ENCODE data around the gene UNC5C.

Gene UNC5C

GRCh38 chr4:95272797-95273196 lies 276.0 kb downstream of the UNC5C start:
- ATAC-seq (replicated peaks; ENCODE audit: extremely low read depth, poor library complexity, severe bottlenecking) (no peak), DNase-seq (ENCODE audit: low spot score in 2 of 2) (no peak)
- H3K4me1 Mint-ChIP-seq: no peaks in the 10 kb centered on the region
- no peaks in the 10 kb centered on the region for H3K9me3 Mint-ChIP-seq
- H3K36me3 Mint-ChIP-seq (ENCODE audit: insufficient read depth): no peaks in the 10 kb centered on the region
- no peak overlapping the region for H3K27ac Mint-ChIP-seq (ENCODE audit: low read depth)
- H3K27me3 Mint-ChIP-seq: no peaks in the 10 kb centered on the region
- H3K4me3 Mint-ChIP-seq: no peak overlapping the region

- no peak overlapping the region for H3K27ac Mint-ChIP-seq (ENCODE audit: low read depth)
- H3K36me3 Mint-ChIP-seq (ENCODE audit: insufficient read depth): no peaks in the 10 kb centered on the region
- ATAC-seq (replicated peaks; ENCODE audit: extremely low read depth, poor library complexity, severe bottlenecking): no peak
- H3K9me3 Mint-ChIP-seq: no peaks in the 10 kb centered on the region
- H3K4me1 Mint-ChIP-seq: no peaks in the 10 kb centered on the region
- H3K4me3 Mint-ChIP-seq: no peak overlapping the region
- no peak for DNase-seq (ENCODE audit: low spot score in 2 of 2)
- no peaks in the 10 kb centered on the region for H3K27me3 Mint-ChIP-seq
Measured at GRCh38 chr4:95272036-95272435, 276.7 kb downstream of the UNC5C start.

GRCh38 chr4:95268819-95269565 lies 279.8 kb downstream of the UNC5C start:
- Mint-ChIP-seq H3K36me3 (ENCODE audit: insufficient read depth) (no peaks in the 10 kb centered on the region), H3K4me1 (no peaks in the 10 kb centered on the region), H3K4me3 (no peak overlapping the region), H3K27ac (ENCODE audit: low read depth) (no peak overlapping the region), H3K9me3 (no peaks in the 10 kb centered on the region), H3K27me3 (no peaks in the 10 kb centered on the region)
- ATAC-seq (replicated peaks; ENCODE audit: extremely low read depth, poor library complexity, severe bottlenecking): no peak
- no peak for DNase-seq (ENCODE audit: low spot score in 2 of 2)

GRCh38 chr4:95267081-95267480 lies 281.7 kb downstream of the UNC5C start:
- Mint-ChIP-seq H3K9me3 (no peaks in the 10 kb centered on the region), H3K27ac (ENCODE audit: low read depth) (no peak overlapping the region), H3K4me3 (no peak overlapping the region), H3K4me1 (no peaks in the 10 kb centered on the region), H3K36me3 (ENCODE audit: insufficient read depth) (no peaks in the 10 kb centered on the region), H3K27me3 (no peaks in the 10 kb centered on the region)
- ATAC-seq (replicated peaks; ENCODE audit: extremely low read depth, poor library complexity, severe bottlenecking): no peak
- DNase-seq (ENCODE audit: low spot score in 2 of 2): no peak

- no peak overlapping the region for H3K4me3 Mint-ChIP-seq
- DNase-seq (ENCODE audit: low spot score in 2 of 2) (no peak), ATAC-seq (replicated peaks; ENCODE audit: extremely low read depth, poor library complexity, severe bottlenecking) (no peak)
- no peaks in the 10 kb centered on the region for H3K27me3 Mint-ChIP-seq
- no peaks in the 10 kb centered on the region for H3K9me3 Mint-ChIP-seq
- H3K27ac Mint-ChIP-seq (ENCODE audit: low read depth): no peak overlapping the region
- H3K4me1 Mint-ChIP-seq: no peaks in the 10 kb centered on the region
- H3K36me3 Mint-ChIP-seq (ENCODE audit: insufficient read depth): no peaks in the 10 kb centered on the region
Measured at GRCh38 chr4:95265814-95266740, 282.7 kb downstream of the UNC5C start.

GRCh38 chr4:95264843-95265242 lies 283.9 kb downstream of the UNC5C start:
- DNase-seq (ENCODE audit: low spot score in 2 of 2) (no peak), ATAC-seq (replicated peaks; ENCODE audit: extremely low read depth, poor library complexity, severe bottlenecking) (no peak)
- no peaks in the 10 kb centered on the region for H3K36me3 Mint-ChIP-seq (ENCODE audit: insufficient read depth)
- no peak overlapping the region for H3K27ac Mint-ChIP-seq (ENCODE audit: low read depth)
- no peak overlapping the region for H3K4me3 Mint-ChIP-seq
- no peaks in the 10 kb centered on the region for H3K27me3 Mint-ChIP-seq
- H3K4me1 Mint-ChIP-seq: no peaks in the 10 kb centered on the region
- no peaks in the 10 kb centered on the region for H3K9me3 Mint-ChIP-seq

- Mint-ChIP-seq H3K4me3 (no peak overlapping the region), H3K27me3 (no peaks in the 10 kb centered on the region), H3K4me1 (no peaks in the 10 kb centered on the region), H3K9me3 (no peaks in the 10 kb centered on the region), H3K27ac (ENCODE audit: low read depth) (no peak overlapping the region), H3K36me3 (ENCODE audit: insufficient read depth) (no peaks in the 10 kb centered on the region)
- ATAC-seq (replicated peaks; ENCODE audit: extremely low read depth, poor library complexity, severe bottlenecking) (no peak), DNase-seq (ENCODE audit: low spot score in 2 of 2) (no peak)
Measured at GRCh38 chr4:95263960-95264359, 284.8 kb downstream of the UNC5C start.

- H3K27ac Mint-ChIP-seq (ENCODE audit: low read depth): no peak overlapping the region
- no peaks in the 10 kb centered on the region for H3K9me3 Mint-ChIP-seq
- no peak overlapping the region for H3K4me3 Mint-ChIP-seq
- no peaks in the 10 kb centered on the region for H3K4me1 Mint-ChIP-seq
- no peak for DNase-seq (ENCODE audit: low spot score in 2 of 2)
- ATAC-seq (replicated peaks; ENCODE audit: extremely low read depth, poor library complexity, severe bottlenecking): no peak
- no peaks in the 10 kb centered on the region for H3K27me3 Mint-ChIP-seq
- H3K36me3 Mint-ChIP-seq (ENCODE audit: insufficient read depth): no peaks in the 10 kb centered on the region
Measured at GRCh38 chr4:95263391-95263790, 285.4 kb downstream of the UNC5C start.

- DNase-seq (ENCODE audit: low spot score in 2 of 2) (no peak), ATAC-seq (replicated peaks; ENCODE audit: extremely low read depth, poor library complexity, severe bottlenecking) (no peak)
- no peaks in the 10 kb centered on the region for H3K9me3 Mint-ChIP-seq
- H3K36me3 Mint-ChIP-seq (ENCODE audit: insufficient read depth): no peaks in the 10 kb centered on the region
- no peak overlapping the region for H3K4me3 Mint-ChIP-seq
- no peaks in the 10 kb centered on the region for H3K27me3 Mint-ChIP-seq
- no peaks in the 10 kb centered on the region for H3K4me1 Mint-ChIP-seq
- no peak overlapping the region for H3K27ac Mint-ChIP-seq (ENCODE audit: low read depth)
Measured at GRCh38 chr4:95256108-95256835, 292.5 kb downstream of the UNC5C start.

- no peak for DNase-seq (ENCODE audit: low spot score in 2 of 2)
- Mint-ChIP-seq H3K27me3 (no peaks in the 10 kb centered on the region), H3K36me3 (ENCODE audit: insufficient read depth) (no peaks in the 10 kb centered on the region), H3K9me3 (no peaks in the 10 kb centered on the region), H3K4me1 (no peaks in the 10 kb centered on the region), H3K4me3 (no peak overlapping the region), H3K27ac (ENCODE audit: low read depth) (no peak overlapping the region)
- no peak for ATAC-seq (replicated peaks; ENCODE audit: extremely low read depth, poor library complexity, severe bottlenecking)
Measured at GRCh38 chr4:95255396-95256107, 293.2 kb downstream of the UNC5C start.

- no peaks in the 10 kb centered on the region for H3K4me1 Mint-ChIP-seq
- H3K27me3 Mint-ChIP-seq: no peaks in the 10 kb centered on the region
- ATAC-seq (replicated peaks; ENCODE audit: extremely low read depth, poor library complexity, severe bottlenecking): no peak
- H3K27ac Mint-ChIP-seq (ENCODE audit: low read depth): no peak overlapping the region
- H3K4me3 Mint-ChIP-seq: no peak overlapping the region
- no peak for DNase-seq (ENCODE audit: low spot score in 2 of 2)
- no peaks in the 10 kb centered on the region for H3K9me3 Mint-ChIP-seq
- H3K36me3 Mint-ChIP-seq (ENCODE audit: insufficient read depth): no peaks in the 10 kb centered on the region
Measured at GRCh38 chr4:95251568-95251967, 297.2 kb downstream of the UNC5C start.

GRCh38 chr4:95250544-95251137 lies 298.1 kb downstream of the UNC5C start:
- Mint-ChIP-seq H3K27me3 (no peaks in the 10 kb centered on the region), H3K27ac (ENCODE audit: low read depth) (no peak overlapping the region), H3K9me3 (no peaks in the 10 kb centered on the region), H3K36me3 (ENCODE audit: insufficient read depth) (no peaks in the 10 kb centered on the region), H3K4me1 (no peaks in the 10 kb centered on the region), H3K4me3 (no peak overlapping the region)
- no peak for DNase-seq (ENCODE audit: low spot score in 2 of 2)
- ATAC-seq (replicated peaks; ENCODE audit: extremely low read depth, poor library complexity, severe bottlenecking): no peak
